Endothelial cell of umbilical vein (primary cell): Measurements from ENCODE around the gene CLINT1. TPM values are rescaled to one million over a fixed set of nuclear protein-coding genes. Genes with fewer than 3 reads are reported as not detected.
"Not testable (repeated sequence)": the region's sequence is repeated elsewhere in the genome, so short reads cannot be mapped to it uniquely, and the experiment has no call there.

Source experiments
- BruUV-seq: library from RNA; stranded (reverse); fragments of 400-500 nt; replicated peaks from 2 replicates; lab custom pipeline; 2021; lab: Mats Ljungman, UMichigan
- CTCF ChIA-PET: fragments of 300-600, 350-600 bp; sonication (Branson Sonifier 250); formaldehyde crosslinking; loops from one replicate; lab custom pipeline; 2021; ENCODE audit warnings: antibody characterized with exemption, inconsistent platforms; lab: Charles Lee
- POLR2A ChIA-PET: fragments of 300-600, 350-600 bp; sonication (Branson Sonifier 250); formaldehyde crosslinking; loops from one replicate; lab custom pipeline; 2021; ENCODE audit warnings: antibody characterized with exemption, inconsistent platforms; lab: Charles Lee
- DNase-seq: peaks from one replicate; pipeline ENCODE4 v3.0.0-alpha.2; 2011; ENCODE audit warnings: low read depth, low spot score
- FAIRE-seq: peaks from 2 replicates; lab custom pipeline; 2011; peaks lifted over from hg19 to GRCh38; lab: Jason Lieb, UNC
- H2AFZ ChIP-seq: 2 replicates; pipeline ENCODE4 v1.6.0; 2012; ENCODE audit warnings: low read depth, low read length, control low read depth, inconsistent platforms
- H3K27ac ChIP-seq: 2 replicates; pipeline ENCODE4 v1.5.1; 2011; ENCODE audit warnings: low read depth, mild to moderate bottlenecking, control low read depth, low read length, moderate library complexity; ENCODE audit not compliant: insufficient read depth
- H3K27me3 ChIP-seq, 2 experiments: 2 replicates each; pipeline versions ENCODE4 v1.6.0 to v1.6.1; 2011; ENCODE audit warnings: low read length in 2 of 2, mixed read lengths in 1 of 2; ENCODE audit not compliant: control insufficient read depth in 2 of 2, insufficient read depth in 2 of 2
- H3K36me3 ChIP-seq, 2 experiments: 2 replicates in 1 of 2; 3 replicates in 1 of 2; pipeline ENCODE4 v1.5.1; 2011; ENCODE audit warnings: low read length in 2 of 2, mild to moderate bottlenecking in 1 of 2, moderate library complexity in 1 of 2; ENCODE audit not compliant: control insufficient read depth in 2 of 2, insufficient read depth in 2 of 2; ENCODE audit errors: extremely low read depth in 1 of 2
- H3K4me1 ChIP-seq: 3 replicates; pipeline ENCODE4 v1.5.1; 2011; ENCODE audit warnings: mild to moderate bottlenecking, low read length; ENCODE audit not compliant: control insufficient read depth, insufficient read depth; ENCODE audit errors: extremely low read depth
- H3K4me2 ChIP-seq: 2 replicates; pipeline ENCODE4 v1.6.1; 2011; ENCODE audit warnings: low read length, control low read depth, mixed read lengths; ENCODE audit not compliant: insufficient read depth
- H3K4me3 ChIP-seq, 3 experiments: fragments of 200-600 bp in 1 of 3; sonication (generic), shearing (Covaris generic) in 1 of 3; replicated peaks in 1 of 3; 2 replicates each; pipeline ENCODE4 v1.5.1; 2011 to 2016; ENCODE audit warnings: control low read depth in 3 of 3, low read length in 3 of 3, mild to moderate bottlenecking in 2 of 3, inconsistent platforms in 1 of 3, low read depth in 1 of 3, moderate library complexity in 1 of 3; ENCODE audit not compliant: insufficient read depth in 1 of 3
- H3K79me2 ChIP-seq: 2 replicates; pipeline ENCODE4 v1.6.0; 2012; ENCODE audit warnings: low read length, inconsistent platforms; ENCODE audit not compliant: control insufficient read depth, insufficient read depth
- H3K9ac ChIP-seq: replicated peaks from 2 replicates; pipeline ENCODE3; 2011; ENCODE audit warnings: low read length, control low read depth; ENCODE audit not compliant: insufficient read depth; ENCODE audit errors: extremely low read depth
- H3K9me1 ChIP-seq: replicated peaks from 3 replicates; pipeline ENCODE4 v1.6.0; 2011; ENCODE audit warnings: mild to moderate bottlenecking, low read length; ENCODE audit not compliant: control insufficient read depth, insufficient read depth; ENCODE audit errors: extremely low read depth
- H3K9me3 ChIP-seq: replicated peaks from 2 replicates; pipeline ENCODE4 v1.5.1; 2012; ENCODE audit warnings: low read length, inconsistent platforms; ENCODE audit not compliant: control insufficient read depth, insufficient read depth
- H4K20me1 ChIP-seq: replicated peaks from 2 replicates; pipeline ENCODE3; 2011; ENCODE audit warnings: mild to moderate bottlenecking, low read length; ENCODE audit not compliant: control insufficient read depth, insufficient read depth; ENCODE audit errors: extremely low read depth
- EZH2 ChIP-seq: IDR thresholded peaks from 2 replicates; pipeline ENCODE4 v1.6.1; 2012; ENCODE audit warnings: borderline replicate concordance, low read depth, mild to moderate bottlenecking, moderate library complexity, low read length, inconsistent platforms; ENCODE audit not compliant: severe bottlenecking
- FOS ChIP-seq: IDR thresholded peaks from 2 replicates; pipeline ENCODE4 v1.6.1; 2011; ENCODE audit warnings: mild to moderate bottlenecking, low read length, moderate library complexity, borderline replicate concordance; ENCODE audit not compliant: insufficient read depth
- MYC ChIP-seq: IDR thresholded peaks from one replicate; pipeline ENCODE4 v1.6.1; 2011; ENCODE audit warnings: mild to moderate bottlenecking, low read depth, low read length
- POLR2A ChIP-seq: IDR thresholded peaks from 2 replicates; pipeline ENCODE4 v1.6.1; 2012; ENCODE audit warnings: low read depth, mild to moderate bottlenecking, control low read depth, low read length
- POLR2AphosphoS5 ChIP-seq: IDR thresholded peaks from 2 replicates; pipeline ENCODE4 v1.6.1; 2012; ENCODE audit warnings: low read depth, mild to moderate bottlenecking, control low read depth, low read length, moderate library complexity; ENCODE audit not compliant: insufficient read depth
- dilution Hi-C: fragments of 300-500 bp; cut with MboI; formaldehyde crosslinking; loops from one replicate; pipeline ENCODE4 v1.15.0; 2019; ENCODE audit warnings: low sequenced_read_pairs; ENCODE audit not compliant: extremely low pct_ligation_motif_present
- intact Hi-C: fragments of 100-400 bp; cut with micrococcal nuclease; formaldehyde crosslinking; loops from one replicate; pipeline ENCODE4 v1.10.0; 2022
- polyA plus RNA-seq, 4 experiments: library from polyadenylated mRNA; depleted of rRNA in 3 of 4; stranded (reverse) in 3 of 4; unstranded in 1 of 4; fragments of >200 nt; gene quantifications; 2 replicates each; pipeline versions ENCODE4 v1.2.1 to v1.2.3, GENCODE V29; 2011 to 2012; ENCODE audit warnings: missing spikeins in 1 of 4
- total RNA-seq: library from RNA; stranded (reverse); gene quantifications from 2 replicates; pipeline ENCODE4 v1.2.3, GENCODE V29; 2021
- TF ChIP-seq, protein P1 (sequence below), 2 donors: IDR thresholded peaks; 1 replicate in 1 of 2; 2 replicates in 1 of 2; pipeline ENCODE4 v1.5.1; 2011; ENCODE audit warnings: low read length in 2 of 2, mild to moderate bottlenecking in 2 of 2, moderate library complexity in 2 of 2, control low read depth in 1 of 2, inconsistent platforms in 1 of 2, low read depth in 1 of 2; ENCODE audit not compliant: insufficient read depth in 1 of 2; ENCODE audit errors: extremely low read depth in 1 of 2

CLINT1 gene
- total and polyA plus RNA-seq, 2 donors (not counting 3 experiments of a cell fraction or from before 2014, with no cell fraction given), result 76.6 to 158 TPM

DNA sequence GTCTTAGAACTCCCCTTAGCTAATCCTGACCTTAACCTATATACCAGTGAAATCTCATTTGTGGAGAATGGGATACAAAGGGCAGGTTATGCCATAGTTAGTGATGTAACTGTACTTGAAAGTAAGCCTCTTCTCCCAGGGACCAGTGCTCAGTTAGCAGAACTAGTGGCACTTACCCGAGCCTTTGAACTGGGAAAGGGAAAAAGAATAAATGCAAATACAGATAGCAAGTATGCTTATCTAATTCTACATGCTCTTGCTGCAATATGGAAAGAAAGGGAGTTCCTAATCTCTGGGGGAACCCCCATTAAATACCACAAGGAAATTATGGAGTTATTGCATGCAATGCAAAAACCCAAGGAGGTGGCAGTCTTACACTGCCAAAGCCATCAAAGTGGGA, 26.1 kb upstream of the CLINT1 start:
- H3K4me2 ChIP-seq, H3K4me3 ChIP-seq, intact Hi-C loops, H3K79me2 ChIP-seq, H4K20me1 ChIP-seq, DNase-seq, BruUV-seq, H3K36me3 ChIP-seq, H3K9me3 ChIP-seq, FAIRE-seq, H3K9me1 ChIP-seq, H2AFZ ChIP-seq, H3K27me3 ChIP-seq, POLR2A ChIA-PET, H3K4me1 ChIP-seq, H3K27ac ChIP-seq, CTCF ChIA-PET, H3K9ac ChIP-seq, dilution Hi-C loops: not testable (repeated sequence)

DNA sequence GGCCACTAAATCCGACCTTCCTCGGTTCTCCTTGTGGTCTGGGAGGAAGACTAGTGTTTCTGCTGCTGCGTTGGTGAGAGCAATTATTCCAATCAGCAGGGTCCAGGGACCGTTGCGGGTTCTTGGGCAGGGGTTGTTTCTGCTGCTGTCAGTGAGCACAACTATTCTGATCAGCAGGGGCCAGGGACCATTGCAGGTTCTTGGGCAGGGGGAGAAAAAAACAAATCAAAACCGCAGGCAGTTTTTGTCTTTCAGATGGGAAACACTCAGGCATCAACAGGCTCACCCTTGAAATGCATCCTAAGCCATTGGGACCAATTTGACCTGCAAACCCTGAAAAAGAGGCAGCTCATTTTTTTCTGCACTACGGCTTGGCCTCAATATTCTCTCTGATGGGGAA, 22.6 kb upstream of the CLINT1 start:
- H3K9ac ChIP-seq, H3K36me3 ChIP-seq, CTCF ChIA-PET, H3K4me1 ChIP-seq, H3K27ac ChIP-seq, BruUV-seq, H3K9me3 ChIP-seq, dilution Hi-C loops, POLR2A ChIA-PET, intact Hi-C loops, H3K4me2 ChIP-seq, H2AFZ ChIP-seq, H3K27me3 ChIP-seq, H3K4me3 ChIP-seq, H3K79me2 ChIP-seq, DNase-seq, H4K20me1 ChIP-seq, H3K9me1 ChIP-seq, FAIRE-seq: not testable (repeated sequence)

DNA sequence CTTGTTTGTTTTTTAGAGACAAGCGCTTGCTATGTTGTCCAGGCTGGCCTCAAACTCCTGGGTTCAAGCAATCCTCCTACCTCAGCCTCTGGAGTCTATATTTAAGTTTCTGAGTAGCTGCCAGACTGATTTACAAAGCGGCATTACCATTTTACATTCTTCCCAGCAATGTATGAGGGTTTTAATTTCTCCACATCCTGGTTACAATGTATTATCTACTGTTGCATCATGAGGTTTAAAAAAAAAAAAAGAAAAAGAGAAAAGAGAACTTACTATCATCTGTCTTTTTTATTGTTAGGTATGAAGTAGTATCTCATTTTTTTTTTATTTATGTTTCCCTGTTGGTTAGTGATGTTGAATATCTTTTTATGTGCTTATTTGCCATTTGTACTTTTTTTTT, 18.9 kb upstream of the CLINT1 start:
- TF ChIP-seq, protein P1, sequence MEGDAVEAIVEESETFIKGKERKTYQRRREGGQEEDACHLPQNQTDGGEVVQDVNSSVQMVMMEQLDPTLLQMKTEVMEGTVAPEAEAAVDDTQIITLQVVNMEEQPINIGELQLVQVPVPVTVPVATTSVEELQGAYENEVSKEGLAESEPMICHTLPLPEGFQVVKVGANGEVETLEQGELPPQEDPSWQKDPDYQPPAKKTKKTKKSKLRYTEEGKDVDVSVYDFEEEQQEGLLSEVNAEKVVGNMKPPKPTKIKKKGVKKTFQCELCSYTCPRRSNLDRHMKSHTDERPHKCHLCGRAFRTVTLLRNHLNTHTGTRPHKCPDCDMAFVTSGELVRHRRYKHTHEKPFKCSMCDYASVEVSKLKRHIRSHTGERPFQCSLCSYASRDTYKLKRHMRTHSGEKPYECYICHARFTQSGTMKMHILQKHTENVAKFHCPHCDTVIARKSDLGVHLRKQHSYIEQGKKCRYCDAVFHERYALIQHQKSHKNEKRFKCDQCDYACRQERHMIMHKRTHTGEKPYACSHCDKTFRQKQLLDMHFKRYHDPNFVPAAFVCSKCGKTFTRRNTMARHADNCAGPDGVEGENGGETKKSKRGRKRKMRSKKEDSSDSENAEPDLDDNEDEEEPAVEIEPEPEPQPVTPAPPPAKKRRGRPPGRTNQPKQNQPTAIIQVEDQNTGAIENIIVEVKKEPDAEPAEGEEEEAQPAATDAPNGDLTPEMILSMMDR (IDR thresholded peaks at IDR 0.05; ENCODE audit: extremely low read depth in 1 of 2, insufficient read depth in 1 of 2, low read depth in 1 of 2, low read length in 2 of 2), result no peak
- no peak for TF ChIP-seq FOS
- TF ChIP-seq POLR2AphosphoS5, result no peak
- TF ChIP-seq MYC, result no peak
- TF ChIP-seq POLR2A, result no peak
- TF ChIP-seq EZH2, result no peak
- H4K20me1 ChIP-seq, result no peaks in the 10 kb centered on the region
- H3K9ac ChIP-seq, result no peak overlapping the region
- intact Hi-C loops, result no loop called here
- no peak overlapping the region for H3K4me2 ChIP-seq
- H3K9me3 ChIP-seq, result no peaks in the 10 kb centered on the region
- no TSS peak for BruUV-seq
- H3K79me2 ChIP-seq, result no peaks in the 10 kb centered on the region
- H3K4me1 ChIP-seq, result no peaks in the 10 kb centered on the region
- no peaks in the 10 kb centered on the region for H3K36me3 ChIP-seq
- H2AFZ ChIP-seq, result no peak overlapping the region
- H3K9me1 ChIP-seq, result no peaks in the 10 kb centered on the region
- no peak overlapping the region for H3K27ac ChIP-seq
- no peak overlapping the region for H3K4me3 ChIP-seq
- POLR2A ChIA-PET, result no interaction called here
- dilution Hi-C loops, result no loop called here
- FAIRE-seq, result no peak
- CTCF ChIA-PET, result interaction anchor here (1.3 kb wide), 1 partner anchor 10 kb away, joined by 3 read pairs; no protein-coding TSS in a partner anchor
- H3K27me3 ChIP-seq, result no peaks in the 10 kb centered on the region
- DNase-seq, result no peak
